SIG-M5 treated with dmso at 0.1 percent for 504 hours (cell line): Measurements from ENCODE around the gene TRAPPC4.
"Not testable (repeated sequence)": the region's sequence is repeated elsewhere in the genome, so short reads cannot be mapped to it uniquely, and the experiment has no call there.

Experiments used
- DNase-seq: peaks from one replicate; lab custom pipeline; 2025; ENCODE audit not compliant: unreplicated experiment; lab: John Stamatoyannopoulos, UW

TRAPPC4 gene

DNA sequence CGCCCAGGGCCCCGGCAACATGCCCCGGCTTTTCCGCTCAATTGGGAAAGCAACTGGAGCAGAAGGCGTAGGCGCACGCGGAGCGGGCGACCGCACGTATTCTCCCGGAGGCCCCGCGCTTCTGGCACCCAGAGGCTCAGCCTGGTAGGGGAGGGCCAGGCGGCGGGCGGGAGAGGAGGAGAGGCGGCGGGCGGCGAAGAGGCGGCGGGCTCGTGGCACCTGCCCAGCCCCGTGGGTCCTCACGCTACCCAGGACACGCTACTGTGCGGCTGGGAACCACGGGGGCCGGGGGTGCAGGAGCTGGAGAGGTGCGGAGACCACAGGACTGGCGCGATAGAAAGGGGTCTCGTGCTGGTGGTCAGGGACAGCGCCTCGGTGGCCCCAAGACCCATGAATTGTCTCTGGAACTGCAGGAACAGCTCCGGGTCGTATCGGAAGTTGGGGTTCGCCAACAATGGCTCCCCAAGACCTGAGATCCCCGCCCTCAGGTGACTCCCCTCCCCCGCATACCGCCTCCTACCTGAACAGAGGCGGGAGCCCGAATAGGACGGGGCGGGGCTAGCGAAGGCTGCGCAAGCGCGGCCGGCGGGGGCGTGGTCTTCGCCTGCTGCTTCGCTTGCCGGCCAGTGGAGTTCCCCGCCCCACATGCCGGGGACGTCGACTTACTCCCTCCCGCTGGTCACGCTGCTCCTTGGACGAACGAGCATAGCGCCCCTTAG, 11.9 kb downstream of the TRAPPC4 start, which contains the start of gene SLC37A4:
Gene SLC37A4 (minus strand): TSS at position 549 of the 719 bp plus-strand sequence.
- DNase-seq = peak; percentile 96

DNA sequence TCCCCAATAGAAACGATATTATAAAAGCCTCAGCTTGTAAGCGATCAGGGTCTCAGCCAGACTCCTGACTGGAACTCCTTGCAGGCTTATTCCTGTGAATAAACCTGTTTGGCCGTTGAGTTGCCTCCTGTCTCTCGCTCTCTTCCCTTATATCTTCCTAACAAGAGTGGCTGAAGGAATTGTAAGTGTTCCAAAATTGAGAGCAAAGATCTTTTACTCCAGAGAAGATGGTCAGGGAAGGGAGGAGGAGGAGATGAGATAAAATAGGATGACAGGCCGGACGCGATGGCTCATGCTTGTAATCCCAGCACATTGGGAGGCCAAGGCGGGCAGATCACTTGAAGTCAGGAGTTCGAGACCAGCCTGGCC, 13.3 kb downstream of the TRAPPC4 start:
- no peak for DNase-seq

DNA sequence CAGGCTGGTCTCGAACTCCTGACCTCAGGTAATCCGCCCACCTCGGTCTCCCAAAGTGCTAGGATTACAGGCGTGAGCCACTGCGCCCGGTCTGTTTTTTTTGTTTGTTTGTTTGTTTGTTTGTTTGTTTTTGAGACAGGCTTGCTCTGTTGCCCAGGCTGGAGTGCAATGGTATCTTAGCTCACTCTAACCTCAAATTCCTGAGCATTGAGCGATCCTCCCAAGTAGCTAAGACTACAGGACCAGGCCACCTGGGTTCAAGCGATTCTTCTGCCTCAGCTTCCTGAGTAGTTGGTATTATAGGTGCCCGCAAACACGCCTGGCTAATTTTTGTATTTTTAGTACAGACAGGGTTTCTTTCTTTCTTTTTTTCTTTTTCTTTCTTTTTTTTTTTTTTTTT, 14.9 kb downstream of the TRAPPC4 start:
- not testable (repeated sequence) for DNase-seq

DNA sequence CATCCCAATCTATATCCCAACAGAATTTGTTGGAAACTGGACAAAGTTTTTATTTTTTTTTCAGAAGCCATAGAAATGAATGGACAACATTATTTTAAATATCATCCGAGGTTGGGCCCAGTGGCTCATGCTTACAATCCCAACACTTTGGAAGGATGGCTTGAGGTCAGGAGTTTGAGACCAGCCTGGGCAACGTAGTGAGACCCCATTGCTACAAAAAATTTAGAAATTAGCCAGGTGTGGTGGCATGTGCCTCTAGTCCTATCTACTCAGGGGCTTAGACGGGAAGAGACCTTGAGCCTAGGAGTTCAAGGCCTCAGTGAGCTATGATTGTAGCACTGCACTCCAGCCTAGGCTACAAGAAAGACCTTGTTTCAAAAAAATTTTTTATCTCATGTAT, 16.2 kb downstream of the TRAPPC4 start:
- DNase-seq = no peak

DNA sequence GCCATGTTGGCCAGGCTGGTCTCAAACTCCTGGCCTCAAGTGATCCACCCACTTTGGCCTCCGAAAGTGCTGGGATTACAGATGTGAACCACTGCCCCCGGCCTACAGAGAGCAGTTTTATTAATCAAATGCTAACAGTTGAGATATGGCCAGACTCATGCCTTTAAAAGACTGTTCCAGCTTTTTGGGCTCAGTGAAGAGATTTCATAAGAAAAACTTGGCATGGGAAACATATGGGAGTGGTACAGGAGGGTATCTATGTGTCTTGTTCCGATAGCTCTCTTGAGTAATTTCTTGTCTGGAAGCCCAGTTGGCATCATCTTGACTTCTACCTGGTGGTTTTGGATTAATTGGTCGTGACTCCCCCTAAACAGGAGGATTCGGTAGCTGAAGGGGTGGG, 20.3 kb downstream of the TRAPPC4 start:
- DNase-seq = no peak

DNA sequence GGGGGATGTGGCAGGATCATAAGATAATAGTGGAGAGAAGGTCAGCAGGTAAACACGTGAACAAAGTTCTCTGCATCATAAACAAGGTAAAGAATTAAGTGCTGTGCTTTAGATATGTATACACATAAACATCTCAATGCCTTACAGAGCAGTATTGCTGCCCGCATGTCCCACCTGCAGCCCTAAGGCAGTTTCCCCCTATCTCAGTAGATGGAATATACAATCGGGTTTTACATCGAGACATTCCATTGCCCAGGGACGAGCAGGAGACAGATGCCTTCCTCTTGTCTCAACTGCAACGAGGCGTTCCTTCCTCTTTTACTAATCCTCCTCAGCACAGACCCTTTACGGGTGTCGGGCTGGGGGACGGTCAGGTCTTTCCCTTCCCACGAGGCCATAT, 20.9 kb downstream of the TRAPPC4 start:
- not testable (repeated sequence) for DNase-seq

DNA sequence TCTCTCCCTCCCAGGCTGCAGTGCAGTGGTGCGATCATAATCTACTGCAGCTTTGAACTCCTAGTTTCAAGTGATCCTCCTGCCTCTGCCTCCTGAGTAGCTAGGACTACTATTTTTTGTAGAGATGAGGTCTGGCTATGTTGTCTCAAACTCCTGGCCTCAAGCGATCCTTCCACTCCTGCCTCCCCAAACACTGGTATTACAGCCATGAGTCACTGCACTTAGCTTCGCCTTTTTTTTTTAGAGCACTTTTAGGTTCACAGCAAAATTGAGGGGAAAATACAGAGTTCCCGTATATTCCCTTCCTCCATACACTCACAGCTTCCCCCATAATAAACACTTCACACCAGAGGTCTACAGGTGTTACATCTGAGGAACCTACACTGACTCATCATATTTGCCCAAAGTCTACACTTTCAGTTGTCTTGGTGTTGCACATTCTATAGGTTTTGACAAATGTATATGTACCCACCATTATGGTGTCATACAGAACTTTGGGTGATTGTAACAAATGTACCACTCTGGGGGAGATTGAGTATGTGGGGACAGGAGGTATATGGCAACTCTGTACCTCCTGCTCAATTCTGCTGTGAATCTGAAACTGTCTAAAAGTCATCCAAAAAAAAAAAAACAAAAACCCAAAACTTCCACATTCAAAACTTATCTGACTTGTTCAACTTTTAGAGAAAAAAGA, 23.4 kb downstream of the TRAPPC4 start:
- no peak for DNase-seq

DNA sequence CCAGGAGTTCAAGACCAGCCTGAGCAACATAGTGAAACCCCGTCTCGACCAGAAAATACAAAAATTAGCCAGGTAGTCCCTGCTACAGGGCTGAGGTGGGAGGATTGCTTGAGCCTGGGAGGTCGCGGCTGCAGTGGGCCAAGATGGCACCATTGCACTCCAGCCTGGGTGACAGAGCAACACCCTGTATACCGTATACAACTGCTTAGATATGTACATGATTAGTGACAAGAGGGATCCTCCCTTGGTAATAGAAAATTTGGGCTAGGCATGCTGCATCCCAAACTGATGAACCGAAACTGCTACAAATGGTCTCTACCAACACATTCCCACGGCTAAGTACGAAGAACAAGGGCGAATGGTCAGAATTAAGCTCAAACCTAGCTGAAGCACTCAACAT, 24.4 kb downstream of the TRAPPC4 start:
- no peak for DNase-seq

DNA sequence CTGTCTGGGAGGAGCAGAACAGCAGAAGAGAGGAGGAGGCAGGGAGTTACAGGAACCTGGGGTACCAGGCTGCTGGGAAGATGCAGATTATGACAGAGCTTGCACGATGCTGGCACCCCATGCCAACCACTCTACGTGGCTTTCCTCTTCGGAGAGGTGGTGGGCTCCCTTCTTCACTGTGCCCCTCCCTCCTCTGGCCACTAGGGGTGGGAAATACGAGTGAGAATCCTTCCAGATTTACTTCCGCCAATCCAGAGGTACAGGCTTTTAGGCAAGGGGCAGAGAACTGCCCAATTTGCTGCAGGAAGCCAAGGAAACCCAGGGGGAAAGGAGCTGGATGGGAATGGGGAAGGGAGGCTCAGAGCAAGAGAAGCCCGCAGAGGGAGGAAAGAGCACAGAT, 26.1 kb downstream of the TRAPPC4 start:
- no peak for DNase-seq

DNA sequence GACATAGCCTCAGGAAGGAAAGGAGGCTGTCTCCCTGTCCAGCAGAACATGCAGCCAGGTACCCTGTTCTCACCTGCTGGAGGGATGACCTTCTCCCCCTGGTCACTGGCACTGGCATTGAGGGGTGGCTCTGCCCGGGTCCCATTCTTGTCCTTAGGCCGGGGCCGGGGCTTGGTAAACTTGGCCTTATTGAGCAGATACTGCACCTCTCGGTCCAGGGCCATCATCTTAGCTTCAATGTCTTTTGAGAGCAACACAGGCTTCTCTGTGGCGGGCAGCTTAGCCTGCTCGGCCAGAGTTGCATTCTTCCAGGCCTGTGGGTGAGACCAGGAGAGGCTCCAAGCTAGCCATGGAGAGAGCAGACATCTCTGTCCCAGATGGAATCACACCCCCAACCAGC, 27.9 kb downstream of the TRAPPC4 start:
- DNase-seq = no peak

DNA sequence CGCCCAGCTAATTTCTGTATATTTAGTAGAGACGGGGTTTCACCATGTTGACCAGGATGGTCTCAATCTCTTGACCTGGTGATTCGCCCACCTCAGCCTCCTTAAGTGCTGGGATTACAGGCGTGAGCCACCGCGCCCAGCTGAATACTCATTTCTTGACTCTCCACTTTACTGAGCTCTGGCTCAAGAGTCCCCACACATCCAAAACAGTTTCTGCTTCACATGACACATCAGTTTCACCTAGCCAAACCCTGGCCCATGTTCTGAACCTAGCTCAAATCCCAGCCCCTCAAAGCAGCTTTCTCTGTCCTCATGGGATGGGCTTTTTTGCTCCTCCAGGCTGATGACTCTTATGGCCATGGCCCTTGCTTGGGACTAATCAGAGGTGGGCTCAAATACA, 28.6 kb downstream of the TRAPPC4 start:
- no peak for DNase-seq

DNA sequence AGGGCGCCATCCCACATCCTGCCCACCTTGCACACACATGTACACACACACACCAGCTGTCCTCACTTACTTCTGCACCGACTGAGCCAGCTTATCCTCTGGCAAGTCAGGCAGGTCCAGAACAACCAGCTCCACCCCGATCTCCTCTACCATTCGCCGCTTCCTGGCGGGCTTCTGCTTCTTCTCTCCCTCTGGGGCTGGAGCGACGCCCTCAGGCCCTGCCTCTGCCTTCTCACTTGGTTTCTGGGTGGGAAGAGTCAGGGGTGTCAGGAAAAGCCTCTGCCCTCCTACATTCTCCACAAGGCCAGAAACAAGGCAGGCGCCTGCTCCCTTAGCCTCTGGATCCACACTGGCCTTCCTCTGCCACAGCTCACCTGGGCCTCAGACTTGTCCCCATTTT, 30.1 kb downstream of the TRAPPC4 start:
- no peak for DNase-seq

DNA sequence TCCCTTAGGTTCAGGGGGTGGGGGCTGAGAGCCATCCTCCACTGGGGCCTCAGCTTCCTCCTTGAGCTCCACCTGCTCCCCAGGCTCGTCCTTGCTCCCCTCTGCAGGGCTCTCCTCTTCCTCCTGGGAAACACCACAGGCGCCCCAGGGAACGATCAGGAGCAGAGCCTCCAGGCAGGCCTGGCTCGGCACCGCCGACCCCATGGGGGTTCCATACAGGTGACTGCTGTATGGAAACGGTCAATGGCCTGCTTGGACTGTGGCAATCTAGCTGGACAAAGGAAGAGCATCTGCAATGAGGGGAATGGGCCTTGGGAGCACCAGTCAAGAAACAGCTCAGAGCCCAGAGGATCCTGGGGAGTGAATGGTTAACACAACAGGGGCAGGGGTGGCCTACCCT, 30.5 kb downstream of the TRAPPC4 start:
- DNase-seq = no peak

DNA sequence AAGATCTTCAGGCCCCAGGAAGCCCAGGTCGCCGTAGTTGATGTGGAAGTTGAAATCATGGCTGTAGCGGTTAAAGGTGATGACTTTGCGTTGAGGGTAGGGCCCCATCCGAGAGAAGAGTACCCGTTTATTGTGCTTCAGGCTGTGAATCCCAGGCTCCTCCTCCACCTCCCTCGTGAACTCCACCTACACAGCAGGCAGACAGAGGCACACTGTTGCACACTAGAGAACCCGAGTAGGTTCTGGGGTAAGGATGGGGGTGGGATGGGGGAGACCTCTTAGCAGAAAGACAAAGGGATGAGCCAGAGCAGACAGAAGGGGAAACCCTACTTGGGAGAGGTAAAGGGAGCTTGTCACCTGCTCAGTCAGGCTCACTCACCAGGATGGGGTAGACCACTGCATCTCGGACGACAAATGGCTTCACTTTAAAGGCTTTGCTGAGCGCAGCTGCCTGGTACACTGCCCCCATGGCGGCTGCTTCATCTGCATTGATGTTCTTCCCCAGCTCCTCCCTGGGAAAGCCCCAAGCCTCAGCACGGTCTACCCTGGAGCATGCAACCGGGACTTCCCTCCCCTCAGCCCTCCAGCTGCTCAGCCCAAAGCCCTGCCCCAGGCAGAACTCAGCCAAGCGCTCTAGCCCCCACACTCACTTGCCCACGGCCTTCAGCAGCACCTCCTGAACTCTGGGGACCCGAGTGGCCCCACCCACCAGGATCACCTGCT, 33.0 kb downstream of the TRAPPC4 start:
- no peak for DNase-seq

DNA sequence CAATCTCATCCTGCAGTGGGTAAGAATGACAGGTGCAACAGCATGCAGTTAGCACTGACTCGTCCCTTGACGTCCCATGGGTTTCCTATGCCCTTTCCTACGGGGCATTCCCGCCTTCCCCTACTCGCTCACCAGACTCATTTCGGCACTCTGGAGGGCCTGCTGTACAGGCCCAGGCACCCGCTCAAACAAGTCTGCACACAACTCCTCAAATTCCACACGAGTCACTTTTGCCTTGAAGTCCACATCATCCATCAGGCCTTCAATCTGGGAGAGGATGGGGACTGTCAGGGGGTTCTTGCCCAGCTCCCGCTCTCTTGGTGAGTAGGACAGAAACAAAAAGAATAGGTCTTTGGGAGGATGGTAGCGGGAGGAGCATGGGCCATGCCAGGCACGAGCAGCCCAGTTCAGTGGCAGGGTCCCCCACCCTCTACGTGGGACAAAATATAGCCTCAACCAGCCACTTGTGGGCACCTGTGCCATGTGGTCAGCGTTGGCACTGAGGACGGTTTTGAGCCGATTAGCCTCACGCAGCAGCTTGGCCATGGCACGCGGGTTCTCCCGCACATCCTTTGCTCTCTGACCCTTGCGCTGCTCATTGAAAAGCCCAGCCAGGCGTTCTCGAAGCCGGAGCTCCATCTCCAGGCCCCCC, 33.7 kb downstream of the TRAPPC4 start:
- DNase-seq = no peak

DNA sequence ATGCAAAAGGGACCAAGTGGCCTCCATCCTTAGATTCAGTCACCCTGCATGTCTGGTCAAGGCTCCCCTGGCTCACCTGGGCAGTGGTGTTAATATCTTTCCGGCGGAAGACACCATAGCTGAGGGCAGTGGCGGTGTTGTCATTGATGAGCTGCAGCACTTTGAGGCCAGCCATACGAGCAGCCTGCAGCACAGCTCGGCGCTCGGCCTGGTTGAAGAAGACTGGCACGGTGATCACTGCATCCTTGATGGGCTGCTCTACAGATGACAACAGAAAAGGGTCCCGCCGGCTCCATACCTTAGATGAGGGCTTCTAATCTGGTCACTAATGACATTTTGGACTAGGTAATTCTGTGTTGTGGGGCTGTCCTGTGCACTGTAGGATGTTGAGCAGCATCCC, 35.9 kb downstream of the TRAPPC4 start:
- no peak for DNase-seq

DNA sequence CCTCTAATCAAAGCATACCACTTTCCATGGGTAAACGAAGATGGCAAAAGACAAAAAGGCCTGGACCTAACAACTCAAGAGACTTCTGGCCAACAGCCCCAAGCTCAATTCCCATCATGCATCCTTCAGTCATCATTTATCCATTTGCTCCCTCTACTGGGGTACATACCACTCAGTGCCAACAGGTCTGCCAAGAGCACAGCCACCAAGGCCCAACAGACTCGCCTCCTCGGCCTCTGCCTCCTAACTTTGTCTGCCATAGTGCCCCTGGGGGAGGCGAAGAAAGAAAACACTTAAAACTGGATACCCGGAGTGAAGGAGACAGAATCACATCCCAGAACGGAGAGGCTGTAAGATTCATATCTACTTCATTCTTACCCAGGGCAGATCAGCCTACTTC, 37.3 kb downstream of the TRAPPC4 start:
- peak; percentile 61 for DNase-seq

DNA sequence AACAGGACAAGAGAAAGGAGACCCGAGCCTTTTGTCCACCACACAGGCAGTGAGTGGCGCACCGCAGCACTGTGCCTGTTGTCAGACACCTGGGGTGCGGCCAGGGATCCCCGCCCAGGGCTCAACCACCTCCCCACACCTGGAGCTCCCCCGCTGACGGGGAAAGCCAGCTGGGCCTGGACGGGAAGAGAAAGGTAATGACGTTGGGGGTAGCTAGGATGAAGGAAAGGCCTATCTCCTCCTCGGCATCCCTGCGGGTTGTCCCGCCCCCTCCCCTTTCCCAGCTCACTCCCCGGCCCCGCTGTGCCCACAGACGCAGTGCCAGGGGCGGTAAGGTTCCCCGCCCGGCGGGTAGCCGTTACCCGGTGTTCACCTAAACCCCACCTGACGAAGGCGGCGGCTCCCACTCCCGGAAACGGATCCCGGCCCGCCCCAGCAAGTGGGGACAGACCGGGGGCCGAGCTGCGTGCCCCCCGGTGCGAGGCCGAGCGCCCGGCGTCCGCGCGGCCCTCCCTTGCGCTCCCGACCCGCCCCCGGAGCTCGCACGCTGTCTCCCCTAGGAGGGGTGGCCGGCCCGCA, 37.9 kb downstream of the TRAPPC4 start:
- DNase-seq = no peak

DNA sequence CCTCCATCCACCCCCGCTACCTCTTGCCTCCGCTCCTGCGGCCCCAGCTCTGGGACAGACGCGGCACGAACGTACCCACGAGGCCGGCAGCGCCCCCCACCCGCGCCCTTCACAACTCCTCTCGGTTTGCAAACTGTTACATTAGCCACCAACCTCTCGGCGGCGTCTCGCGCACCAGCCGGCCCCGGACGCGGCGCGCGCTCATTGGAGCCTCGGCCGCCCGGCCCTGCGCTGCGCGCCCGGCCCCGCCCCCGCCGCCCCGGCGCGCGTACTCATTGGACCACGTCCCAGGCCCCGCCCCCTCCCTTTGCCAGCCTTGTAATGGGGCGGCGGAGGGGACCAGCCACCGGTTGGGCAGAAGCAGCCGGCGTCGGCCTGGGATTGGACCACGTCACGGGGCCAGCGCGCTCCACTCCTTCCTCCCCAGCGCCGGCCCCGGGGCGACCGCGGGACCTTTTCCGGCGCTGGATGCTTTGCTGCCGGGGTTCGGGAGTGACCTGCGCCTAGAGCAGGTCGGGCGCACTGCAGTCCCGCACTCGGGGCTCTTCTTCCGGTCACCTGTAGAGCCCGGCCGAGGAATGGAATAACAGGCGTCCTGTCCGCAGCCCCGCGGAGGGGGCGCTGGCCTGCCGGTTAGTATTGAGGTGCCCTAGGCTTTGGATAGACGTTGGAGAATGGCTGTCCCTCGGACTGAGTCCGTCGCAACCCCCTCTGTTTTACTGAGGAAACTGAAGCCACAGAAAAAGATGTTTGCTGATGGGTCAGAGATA, 38.6 kb downstream of the TRAPPC4 start, which contains the start of gene HYOU1:
Gene HYOU1 (minus strand): TSS at position 206 of the 770 bp plus-strand sequence. CDS start 1,045 bp downstream, outside the sequence.
- peak; percentile 96 for DNase-seq

DNA sequence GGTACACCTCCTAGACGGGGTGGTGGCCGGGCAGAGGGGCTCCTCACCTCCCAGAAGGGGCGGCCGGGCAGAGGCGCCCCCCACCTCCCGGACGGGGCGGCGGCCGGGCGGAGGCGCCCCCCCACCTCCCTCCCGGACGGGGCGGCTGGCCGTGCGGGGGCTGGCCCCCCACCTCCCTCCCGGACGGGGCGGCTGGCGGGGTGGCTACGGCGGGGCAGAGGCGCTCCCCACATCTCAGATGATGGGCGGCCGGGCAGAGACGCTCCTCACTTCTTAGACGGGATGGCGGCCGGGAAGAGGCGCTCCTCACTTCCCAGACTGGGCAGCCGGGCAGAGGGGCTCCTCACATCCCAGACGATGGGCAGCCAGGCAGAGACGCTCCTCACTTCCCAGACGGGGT, 40.6 kb downstream of the TRAPPC4 start:
- not testable (repeated sequence) for DNase-seq
